Measurements from ENCODE around the gene AR. TPM values are rescaled to one million over a fixed set of nuclear protein-coding genes. Genes with fewer than 3 reads are reported as not detected.
"Not testable (repeated sequence)": the region's sequence is repeated elsewhere in the genome, so short reads cannot be mapped to it uniquely, and the experiment has no call there.

AR gene
- total RNA-seq, 1 donor from 2014 or later: 6.3 TPM

DNA sequence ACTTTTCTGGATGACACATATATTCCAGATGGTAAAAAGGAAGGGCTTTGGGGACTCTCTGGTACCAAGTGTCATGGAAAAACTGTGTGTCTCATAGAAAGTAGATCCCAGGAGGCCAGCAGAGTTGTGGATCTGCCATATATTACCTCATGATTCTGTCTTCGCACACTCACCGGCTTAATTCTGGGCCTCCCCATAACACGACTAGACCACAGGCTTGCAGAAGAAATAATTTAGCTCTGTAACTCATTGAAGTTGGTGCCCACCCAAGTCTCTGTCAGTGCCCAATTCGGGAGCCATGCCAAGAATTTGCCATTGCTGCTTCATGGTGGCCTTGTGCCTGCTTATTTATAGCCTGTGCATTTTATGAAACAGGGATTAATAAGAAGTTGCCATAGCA is 104.5 kb downstream of the AR start:
- Mint-ChIP-seq H3K27me3 (ENCODE audit: low read depth) (no peaks in the 10 kb centered on the region), H3K4me3 (no peak overlapping the region), H3K4me1 (no peaks in the 10 kb centered on the region), H3K27ac (ENCODE audit: unreplicated experiment) (no peak overlapping the region), H3K9me3 (peaks cover 6% of the 10 kb centered on the region), H3K36me3 (ENCODE audit: low read depth) (peaks cover 10% of the 10 kb centered on the region)
- DNase-seq (ENCODE audit: low read depth, low spot score): no peak
- TF ChIP-seq, protein P1, sequence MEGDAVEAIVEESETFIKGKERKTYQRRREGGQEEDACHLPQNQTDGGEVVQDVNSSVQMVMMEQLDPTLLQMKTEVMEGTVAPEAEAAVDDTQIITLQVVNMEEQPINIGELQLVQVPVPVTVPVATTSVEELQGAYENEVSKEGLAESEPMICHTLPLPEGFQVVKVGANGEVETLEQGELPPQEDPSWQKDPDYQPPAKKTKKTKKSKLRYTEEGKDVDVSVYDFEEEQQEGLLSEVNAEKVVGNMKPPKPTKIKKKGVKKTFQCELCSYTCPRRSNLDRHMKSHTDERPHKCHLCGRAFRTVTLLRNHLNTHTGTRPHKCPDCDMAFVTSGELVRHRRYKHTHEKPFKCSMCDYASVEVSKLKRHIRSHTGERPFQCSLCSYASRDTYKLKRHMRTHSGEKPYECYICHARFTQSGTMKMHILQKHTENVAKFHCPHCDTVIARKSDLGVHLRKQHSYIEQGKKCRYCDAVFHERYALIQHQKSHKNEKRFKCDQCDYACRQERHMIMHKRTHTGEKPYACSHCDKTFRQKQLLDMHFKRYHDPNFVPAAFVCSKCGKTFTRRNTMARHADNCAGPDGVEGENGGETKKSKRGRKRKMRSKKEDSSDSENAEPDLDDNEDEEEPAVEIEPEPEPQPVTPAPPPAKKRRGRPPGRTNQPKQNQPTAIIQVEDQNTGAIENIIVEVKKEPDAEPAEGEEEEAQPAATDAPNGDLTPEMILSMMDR (conservative IDR thresholded peaks at IDR 0.05): no peak

DNA sequence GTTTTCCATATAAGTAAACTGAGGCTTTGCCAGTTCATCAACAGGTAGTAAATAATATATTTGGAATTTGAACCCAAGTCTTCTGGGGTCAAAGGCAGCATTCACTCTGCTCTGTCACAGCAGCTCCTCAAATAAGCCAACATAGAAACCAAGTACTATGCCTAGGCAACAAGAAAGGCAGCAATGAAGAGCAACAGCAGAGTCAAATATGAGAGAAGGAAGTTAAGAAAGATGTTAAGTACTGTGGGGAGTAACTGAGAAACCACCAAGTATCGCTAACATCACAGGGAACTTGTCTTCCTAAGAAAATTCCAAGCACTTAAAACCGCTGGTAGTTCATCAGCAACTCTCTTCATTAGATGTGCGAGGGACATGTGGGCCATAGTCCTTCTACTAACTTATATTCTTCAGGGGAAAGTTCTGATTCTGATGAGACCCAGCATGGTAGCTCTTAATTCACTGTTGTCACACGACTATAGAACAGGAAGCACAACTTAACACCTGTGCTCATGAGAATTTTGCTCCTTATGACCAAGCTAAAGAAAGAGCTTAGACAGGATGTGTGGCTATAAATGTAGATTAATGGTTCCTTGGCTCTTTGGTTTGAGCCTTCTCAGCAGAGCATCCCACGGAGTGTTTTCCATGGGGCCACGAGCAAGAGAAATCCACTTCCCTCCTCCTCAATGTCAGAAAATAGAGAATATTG is 107.8 kb downstream of the AR start:
- Mint-ChIP-seq H3K4me3 (no peak overlapping the region), H3K4me1 (no peaks in the 10 kb centered on the region), H3K27me3 (ENCODE audit: low read depth) (no peaks in the 10 kb centered on the region), H3K36me3 (ENCODE audit: low read depth) (peaks cover 7% of the 10 kb centered on the region), H3K9me3 (peaks cover 3% of the 10 kb centered on the region), H3K27ac (ENCODE audit: unreplicated experiment) (peak overlapping the region; percentile 38)
- TF ChIP-seq, protein P1 (conservative IDR thresholded peaks at IDR 0.05): no peak
- DNase-seq (ENCODE audit: low read depth, low spot score): no peak

DNA sequence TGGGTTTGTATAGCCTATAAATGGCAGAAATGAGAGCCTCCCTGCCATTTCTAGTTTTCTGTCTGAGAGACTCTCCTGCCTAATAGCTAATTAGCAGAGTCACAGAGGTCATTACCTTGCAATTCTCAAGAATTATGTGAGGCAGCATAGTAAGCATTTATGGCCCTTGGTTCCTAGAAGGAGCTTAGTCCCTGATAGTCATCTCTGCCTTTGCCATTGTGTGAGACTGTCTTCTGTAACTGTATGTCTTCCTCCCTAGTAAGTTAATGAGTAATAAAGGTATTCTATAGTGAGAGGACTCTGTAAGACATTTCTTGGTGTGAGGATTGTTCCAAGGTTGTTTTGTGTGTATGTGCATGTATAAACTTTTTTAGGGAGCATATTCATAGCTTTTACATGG is 108.7 kb downstream of the AR start:
- H3K27ac Mint-ChIP-seq (ENCODE audit: unreplicated experiment): no peak overlapping the region
- DNase-seq (ENCODE audit: low read depth, low spot score): no peak
- H3K9me3 Mint-ChIP-seq: peaks cover 6% of the 10 kb centered on the region
- no peak overlapping the region for H3K4me3 Mint-ChIP-seq
- H3K36me3 Mint-ChIP-seq (ENCODE audit: low read depth): peaks cover 7% of the 10 kb centered on the region
- H3K4me1 Mint-ChIP-seq: no peaks in the 10 kb centered on the region
- TF ChIP-seq, protein P1 (conservative IDR thresholded peaks at IDR 0.05): no peak
- H3K27me3 Mint-ChIP-seq (ENCODE audit: low read depth): no peaks in the 10 kb centered on the region

DNA sequence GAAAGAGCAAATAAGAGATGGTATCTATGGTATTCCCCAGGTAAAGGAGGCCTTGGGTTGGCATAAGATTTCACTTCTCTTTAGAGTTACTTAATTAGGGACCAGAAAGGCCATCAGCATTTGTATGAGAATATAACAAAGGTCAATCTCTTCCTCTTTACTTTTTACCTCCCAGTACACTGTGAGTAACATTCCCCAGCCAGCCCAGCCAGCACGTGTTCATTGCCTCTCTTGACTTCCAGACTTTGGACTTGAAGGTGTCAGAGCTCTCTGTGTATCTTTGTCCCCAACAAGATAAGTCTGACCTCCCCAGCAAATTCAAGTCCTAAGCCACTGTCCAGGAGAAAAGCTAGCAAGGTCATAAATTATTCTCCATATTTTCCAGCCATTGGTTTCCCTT is 110.5 kb downstream of the AR start:
- H3K4me1 Mint-ChIP-seq: no peaks in the 10 kb centered on the region
- H3K9me3 Mint-ChIP-seq: peaks cover 10% of the 10 kb centered on the region
- H3K36me3 Mint-ChIP-seq (ENCODE audit: low read depth): peaks cover 9% of the 10 kb centered on the region
- DNase-seq (ENCODE audit: low read depth, low spot score): no peak
- no peaks in the 10 kb centered on the region for H3K27me3 Mint-ChIP-seq (ENCODE audit: low read depth)
- no peak overlapping the region for H3K4me3 Mint-ChIP-seq
- TF ChIP-seq, protein P1 (conservative IDR thresholded peaks at IDR 0.05): no peak
- no peak overlapping the region for H3K27ac Mint-ChIP-seq (ENCODE audit: unreplicated experiment)

DNA sequence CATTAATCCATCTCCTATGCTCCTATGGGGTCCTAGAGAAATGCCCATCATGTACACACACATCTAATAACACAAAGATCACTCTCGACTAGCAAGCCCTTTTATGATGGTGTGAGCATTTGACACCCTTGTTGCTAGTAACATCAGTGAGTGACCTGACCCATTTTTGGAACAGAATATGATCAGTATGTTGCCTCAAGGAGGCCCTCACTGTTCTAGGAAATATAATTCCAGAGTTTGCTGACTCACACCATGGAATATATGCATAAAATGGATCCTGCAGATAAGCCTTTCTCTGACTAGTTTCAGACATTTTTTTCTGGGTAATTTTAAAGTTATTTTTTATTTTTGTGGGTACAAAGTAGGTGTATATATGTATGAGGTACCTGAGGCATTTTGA is 121.8 kb downstream of the AR start:
- Mint-ChIP-seq H3K27ac (ENCODE audit: unreplicated experiment) (no peak overlapping the region), H3K4me1 (no peaks in the 10 kb centered on the region), H3K27me3 (ENCODE audit: low read depth) (no peaks in the 10 kb centered on the region), H3K36me3 (ENCODE audit: low read depth) (peaks cover 29% of the 10 kb centered on the region), H3K4me3 (no peak overlapping the region), H3K9me3 (peaks cover 20% of the 10 kb centered on the region)
- no peak for DNase-seq (ENCODE audit: low read depth, low spot score)
- TF ChIP-seq, protein P1 (conservative IDR thresholded peaks at IDR 0.05): no peak

DNA sequence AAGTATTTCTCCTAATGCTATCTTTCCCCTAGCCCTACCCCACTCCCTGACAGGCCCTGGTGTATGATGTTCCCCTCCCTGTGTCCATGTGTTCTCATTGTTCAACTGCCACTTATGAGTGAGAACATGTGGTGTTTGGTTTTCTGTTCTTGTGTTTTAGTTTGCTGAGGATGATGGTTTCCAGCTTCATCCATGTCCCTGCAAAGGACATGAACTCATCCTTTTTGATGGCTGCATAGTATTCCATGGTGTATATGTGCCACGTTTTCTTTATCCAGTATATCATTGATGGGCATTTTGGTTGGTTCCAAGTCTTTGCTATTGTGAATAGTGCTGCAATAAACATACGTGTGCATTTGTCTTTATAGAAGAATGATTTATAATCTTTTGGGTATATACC is 126.9 kb downstream of the AR start:
- H3K27ac Mint-ChIP-seq (ENCODE audit: unreplicated experiment); H3K4me1 Mint-ChIP-seq; H3K36me3 Mint-ChIP-seq (ENCODE audit: low read depth); H3K4me3 Mint-ChIP-seq; DNase-seq (ENCODE audit: low read depth, low spot score); H3K27me3 Mint-ChIP-seq (ENCODE audit: low read depth): not testable (repeated sequence)
- peaks cover 13% of the 10 kb centered on the region for H3K9me3 Mint-ChIP-seq

All from neural crest cell (in vitro differentiated cells).